Natural killer cell treated with Interleukin-12 subunit alpha and Interleukin-12 subunit beta and Interleukin-15 and Interleukin-18, amount 100 ng/mL, for 72 hours (primary cell): Measurements from ENCODE around the gene CCDC7. TPM values are rescaled to one million over a fixed set of nuclear protein-coding genes. Genes with fewer than 3 reads are reported as not detected.
"Not testable (repeated sequence)": the region's sequence is repeated elsewhere in the genome, so short reads cannot be mapped to it uniquely, and the experiment has no call there.

ENCODE experiments used
- ATAC-seq, 2 donors: fragments of 150-1000 bp; cut with Tn5 transposase in 1 of 2; sonication (Bioruptor Pico), chemical (Tn5 transposase) in 1 of 2; 2 replicates each; pipeline ENCODE4 v1.10.0; 2021
- DNase-seq: peaks from one replicate; pipeline ENCODE4 v3.0.0; 2022; ENCODE audit warnings: low spot score
- H3K27ac Mint-ChIP-seq, 2 donors: 1 replicate in 1 of 2; 2 replicates in 1 of 2; pipeline ENCODE4 v1.8.0; 2022; ENCODE audit warnings: mixed read lengths in 2 of 2, mild to moderate bottlenecking in 1 of 2, moderate library complexity in 1 of 2
- H3K27me3 Mint-ChIP-seq, 2 donors: 1 replicate in 1 of 2; 2 replicates in 1 of 2; pipeline ENCODE4 v1.8.0; 2022; ENCODE audit warnings: mixed read lengths in 2 of 2
- H3K36me3 Mint-ChIP-seq: one replicate; pipeline ENCODE4 v1.8.0; 2022; ENCODE audit warnings: mixed read lengths
- H3K4me1 Mint-ChIP-seq, 2 donors: 1 replicate in 1 of 2; 2 replicates in 1 of 2; pipeline ENCODE4 v1.8.0; 2022; ENCODE audit warnings: low read depth in 2 of 2, mixed read lengths in 2 of 2, mild to moderate bottlenecking in 1 of 2
- H3K4me3 Mint-ChIP-seq: one replicate; pipeline ENCODE4 v1.8.0; 2022; ENCODE audit warnings: mixed read lengths
- H3K9me3 Mint-ChIP-seq: 2 replicates; pipeline ENCODE4 v1.8.0; 2022; ENCODE audit warnings: mixed read lengths
- total RNA-seq, 2 donors: library from RNA; stranded (reverse); gene quantifications; one replicate each; pipeline ENCODE4 v1.2.3, GENCODE V29; 2022

Gene CCDC7
- total RNA-seq, 2 donors from 2014 or later = 14.1 to 14.9 TPM

- DNase-seq (no peak), ATAC-seq (no peak)
- H3K4me1 Mint-ChIP-seq = peaks cover 0 to 2% of the 10 kb centered on the region in 2 donors
- no peak overlapping the region for H3K27ac Mint-ChIP-seq
- no peak overlapping the region for H3K4me3 Mint-ChIP-seq
- H3K27me3 Mint-ChIP-seq = no peaks in the 10 kb centered on the region
- H3K9me3 Mint-ChIP-seq = peaks cover 9% of the 10 kb centered on the region
- peaks cover 22% of the 10 kb centered on the region for H3K36me3 Mint-ChIP-seq
These were observed 102.3 kb downstream of the CCDC7 start for GRCh38 chr10:32548208-32548607.

GRCh38 chr10:32556783-32557395, 110.9 kb downstream of the CCDC7 start:
- ATAC-seq (no peak), DNase-seq (no peak)
- peaks cover 6% of the 10 kb centered on the region for H3K9me3 Mint-ChIP-seq
- H3K27me3 Mint-ChIP-seq = no peaks in the 10 kb centered on the region
- peaks cover 11% of the 10 kb centered on the region for H3K36me3 Mint-ChIP-seq
- H3K4me3 Mint-ChIP-seq = no peak overlapping the region
- H3K27ac Mint-ChIP-seq = no peak overlapping the region
- peaks cover 0 to 4% of the 10 kb centered on the region in 2 donors for H3K4me1 Mint-ChIP-seq

GRCh38 chr10:32562695-32563094, 116.8 kb downstream of the CCDC7 start:
- DNase-seq, ATAC-seq, H3K27me3 Mint-ChIP-seq, H3K4me3 Mint-ChIP-seq, H3K4me1 Mint-ChIP-seq, H3K27ac Mint-ChIP-seq, H3K9me3 Mint-ChIP-seq: not testable (repeated sequence)
- peaks cover 11% of the 10 kb centered on the region for H3K36me3 Mint-ChIP-seq

- ATAC-seq = no peak
- DNase-seq = no peak
- no peaks in the 10 kb centered on the region for H3K9me3 Mint-ChIP-seq
- no peaks in the 10 kb centered on the region for H3K36me3 Mint-ChIP-seq
- no peak overlapping the region for H3K27ac Mint-ChIP-seq
- no peak overlapping the region for H3K4me3 Mint-ChIP-seq
- H3K27me3 Mint-ChIP-seq = no peaks in the 10 kb centered on the region
- H3K4me1 Mint-ChIP-seq = no peaks in the 10 kb centered on the region
These were observed 131.5 kb downstream of the CCDC7 start for GRCh38 chr10:32577448-32577847.

- no peaks in the 10 kb centered on the region for H3K9me3 Mint-ChIP-seq
- no peaks in the 10 kb centered on the region for H3K4me1 Mint-ChIP-seq
- ATAC-seq (no peak), DNase-seq (no peak)
- H3K4me3 Mint-ChIP-seq = no peak overlapping the region
- no peak overlapping the region for H3K27ac Mint-ChIP-seq
- H3K36me3 Mint-ChIP-seq = peaks cover 11% of the 10 kb centered on the region
- no peaks in the 10 kb centered on the region for H3K27me3 Mint-ChIP-seq
These were observed 137.0 kb downstream of the CCDC7 start for GRCh38 chr10:32582946-32583345.

GRCh38 chr10:32598022-32598421, 152.1 kb downstream of the CCDC7 start:
- H3K9me3 Mint-ChIP-seq, H3K4me3 Mint-ChIP-seq, H3K27ac Mint-ChIP-seq, H3K27me3 Mint-ChIP-seq, ATAC-seq, DNase-seq, H3K4me1 Mint-ChIP-seq: not testable (repeated sequence)
- peaks cover 46% of the 10 kb centered on the region for H3K36me3 Mint-ChIP-seq

GRCh38 chr10:32600317-32600716, 154.4 kb downstream of the CCDC7 start:
- H3K36me3 Mint-ChIP-seq = peaks cover 53% of the 10 kb centered on the region
- ATAC-seq = no peak
- H3K4me3 Mint-ChIP-seq = no peak overlapping the region
- peaks cover 4% of the 10 kb centered on the region for H3K9me3 Mint-ChIP-seq
- H3K27me3 Mint-ChIP-seq = no peaks in the 10 kb centered on the region
- no peak for DNase-seq
- H3K4me1 Mint-ChIP-seq = peaks cover 0 to 5% of the 10 kb centered on the region in 2 donors
- no peak overlapping the region for H3K27ac Mint-ChIP-seq

- H3K4me3 Mint-ChIP-seq, DNase-seq, H3K4me1 Mint-ChIP-seq, H3K27ac Mint-ChIP-seq, H3K9me3 Mint-ChIP-seq, H3K27me3 Mint-ChIP-seq, ATAC-seq: not testable (repeated sequence)
- peaks cover 50% of the 10 kb centered on the region for H3K36me3 Mint-ChIP-seq
These were observed 155.6 kb downstream of the CCDC7 start for GRCh38 chr10:32601562-32601961.

- Mint-ChIP-seq H3K36me3 (peaks cover 29% of the 10 kb centered on the region), H3K27me3 (no peaks in the 10 kb centered on the region), H3K4me3 (no peak overlapping the region), H3K9me3 (peaks cover 4% of the 10 kb centered on the region), H3K27ac (no peak overlapping the region), H3K4me1 (no peaks in the 10 kb centered on the region)
- DNase-seq (no peak), ATAC-seq (no peak)
These were observed 159.8 kb downstream of the CCDC7 start for GRCh38 chr10:32605787-32606186.

GRCh38 chr10:32610543-32610942, 164.6 kb downstream of the CCDC7 start:
- not testable (repeated sequence) for DNase-seq, H3K4me3 Mint-ChIP-seq, ATAC-seq, H3K27ac Mint-ChIP-seq, H3K27me3 Mint-ChIP-seq, H3K4me1 Mint-ChIP-seq
- peaks cover 42% of the 10 kb centered on the region for H3K36me3 Mint-ChIP-seq
- peaks cover 16% of the 10 kb centered on the region for H3K9me3 Mint-ChIP-seq

GRCh38 chr10:32616438-32616837, 170.5 kb downstream of the CCDC7 start:
- peaks cover 16% of the 10 kb centered on the region for H3K9me3 Mint-ChIP-seq
- no peak overlapping the region for H3K4me3 Mint-ChIP-seq
- H3K27me3 Mint-ChIP-seq = no peaks in the 10 kb centered on the region
- no peak overlapping the region for H3K27ac Mint-ChIP-seq
- no peak for ATAC-seq
- peaks cover 4 to 6% of the 10 kb centered on the region in 2 donors for H3K4me1 Mint-ChIP-seq
- DNase-seq = no peak
- H3K36me3 Mint-ChIP-seq = peaks cover 65% of the 10 kb centered on the region

GRCh38 chr10:32618482-32618881, 172.5 kb downstream of the CCDC7 start:
- Mint-ChIP-seq H3K4me3 (no peak overlapping the region), H3K27me3 (no peaks in the 10 kb centered on the region), H3K9me3 (peaks cover 12% of the 10 kb centered on the region), H3K27ac (no peak overlapping the region), H3K4me1 (peaks cover 4 to 6% of the 10 kb centered on the region in 2 donors), H3K36me3 (peaks cover 48% of the 10 kb centered on the region)
- ATAC-seq (no peak), DNase-seq (no peak)

- Mint-ChIP-seq H3K27me3 (no peaks in the 10 kb centered on the region), H3K4me3 (no peak overlapping the region), H3K27ac (no peak overlapping the region), H3K4me1 (peaks cover 4 to 6% of the 10 kb centered on the region in 2 donors), H3K36me3 (peaks cover 29% of the 10 kb centered on the region), H3K9me3 (peaks cover 4% of the 10 kb centered on the region)
- no peak for ATAC-seq
- DNase-seq = no peak
These were observed 176.0 kb downstream of the CCDC7 start for GRCh38 chr10:32621969-32622368.

- Mint-ChIP-seq H3K9me3 (peaks cover 4% of the 10 kb centered on the region), H3K36me3 (peaks cover 29% of the 10 kb centered on the region), H3K27me3 (no peaks in the 10 kb centered on the region), H3K4me3 (no peak overlapping the region), H3K27ac (no peak overlapping the region), H3K4me1 (peaks cover 4 to 6% of the 10 kb centered on the region in 2 donors)
- ATAC-seq = no peak
- DNase-seq = no peak
These were observed 176.5 kb downstream of the CCDC7 start for GRCh38 chr10:32622409-32622808.

GRCh38 chr10:32627183-32627582, 181.2 kb downstream of the CCDC7 start:
- H3K36me3 Mint-ChIP-seq = peaks cover 16% of the 10 kb centered on the region
- H3K27me3 Mint-ChIP-seq = no peaks in the 10 kb centered on the region
- H3K4me1 Mint-ChIP-seq = no peaks in the 10 kb centered on the region
- no peak overlapping the region for H3K27ac Mint-ChIP-seq
- DNase-seq = no peak
- H3K9me3 Mint-ChIP-seq = no peaks in the 10 kb centered on the region
- H3K4me3 Mint-ChIP-seq = no peak overlapping the region
- ATAC-seq = no peak
